GM18861 (cell line): ENCODE data around the gene TNNT2.

Experiments
- ATAC-seq: cut with Tn5 transposase; IDR thresholded peaks from one replicate; pipeline ENCODE4 v1.9.1; 2021; ENCODE audit not compliant: unreplicated experiment

Gene TNNT2

DNA sequence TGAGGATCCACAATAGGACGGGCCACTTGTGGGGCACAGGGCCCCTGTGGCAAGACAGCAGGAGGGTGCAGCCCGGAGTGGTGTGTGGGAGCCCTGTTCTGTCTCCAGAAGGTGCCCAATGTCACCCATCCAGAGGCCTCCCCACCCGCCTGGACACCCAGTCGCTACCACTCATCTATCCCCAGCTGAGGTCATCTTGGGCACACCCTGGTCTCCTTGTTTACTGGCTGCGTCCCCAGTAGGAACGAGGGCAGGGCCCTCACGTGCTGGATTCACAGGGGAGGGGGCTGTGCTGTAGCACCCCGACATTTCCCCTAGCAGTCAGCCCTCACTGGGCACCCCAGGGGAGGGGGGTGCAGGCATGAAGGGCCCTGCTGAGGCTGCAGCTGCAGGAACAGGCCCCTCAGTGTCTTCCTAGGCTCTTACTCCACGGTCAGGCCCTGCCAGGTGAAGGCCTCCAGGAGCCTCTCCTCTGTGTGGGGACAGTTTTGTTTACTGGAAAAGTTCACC, 2.3 kb upstream of the TNNT2 start:
- ATAC-seq = no peak

DNA sequence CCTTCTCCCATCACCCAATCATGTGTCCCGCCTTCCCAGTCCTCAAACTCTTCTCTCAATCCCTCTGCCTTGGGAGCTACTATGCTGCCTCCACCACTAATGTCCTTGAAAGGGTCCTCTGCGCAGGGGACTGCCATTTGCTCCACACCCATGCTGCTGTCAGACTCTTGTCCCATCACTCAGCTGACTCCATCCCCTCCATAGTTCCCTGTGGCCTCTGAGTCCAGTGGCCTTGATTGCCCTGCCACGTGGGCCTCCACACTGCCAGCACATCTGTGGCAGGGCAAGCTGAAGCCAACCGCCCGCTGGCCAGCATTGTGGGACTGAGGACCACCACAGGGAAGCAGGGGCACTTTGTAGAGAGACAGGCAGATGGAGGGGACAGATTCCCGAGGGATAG, 1.3 kb upstream of the TNNT2 start:
- ATAC-seq = no peak

DNA sequence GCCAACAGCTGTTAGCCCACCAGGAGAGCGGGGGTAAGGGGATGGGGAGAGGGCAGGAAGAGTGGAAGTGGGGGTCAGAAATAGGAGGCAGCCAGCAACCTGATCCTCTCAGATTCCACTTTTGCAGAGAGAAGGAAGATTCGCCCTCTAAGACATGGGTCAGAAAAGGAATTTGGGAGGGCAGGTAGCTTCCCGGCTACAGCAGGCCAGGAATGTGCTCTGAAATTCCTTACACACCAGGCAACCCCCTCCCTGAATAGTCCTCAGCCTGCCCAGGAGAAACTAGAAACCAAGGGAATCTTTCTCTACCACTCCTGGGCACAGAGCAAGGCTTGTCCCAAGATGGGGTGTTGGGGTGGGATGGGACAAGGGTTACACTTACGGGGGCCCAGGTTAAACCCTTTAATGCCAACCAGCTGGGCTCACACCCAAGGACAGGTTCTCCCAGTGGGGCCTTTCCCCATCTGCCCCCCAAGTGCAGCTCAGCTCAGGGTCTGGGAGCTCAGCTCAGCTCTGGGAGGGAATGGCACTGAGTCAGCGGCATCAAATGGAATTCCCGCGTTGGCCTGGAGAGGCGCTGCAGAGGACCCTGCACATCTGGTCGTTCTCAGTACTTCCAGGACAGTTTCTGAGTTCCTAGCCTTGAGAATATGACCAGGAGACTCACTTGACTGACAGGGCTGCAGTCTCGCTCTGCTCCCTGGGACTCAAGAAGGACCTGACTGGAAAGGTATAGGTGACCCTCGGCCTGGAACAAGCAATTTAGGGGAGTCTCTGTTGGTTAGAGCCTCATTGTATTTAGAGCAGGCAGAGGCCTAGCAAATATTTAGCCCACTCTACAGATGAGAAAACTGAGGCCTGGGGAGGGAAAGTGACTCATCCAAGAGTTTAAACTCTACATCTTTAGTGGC, 761 bp downstream of the TNNT2 start:
- ATAC-seq = no peak

DNA sequence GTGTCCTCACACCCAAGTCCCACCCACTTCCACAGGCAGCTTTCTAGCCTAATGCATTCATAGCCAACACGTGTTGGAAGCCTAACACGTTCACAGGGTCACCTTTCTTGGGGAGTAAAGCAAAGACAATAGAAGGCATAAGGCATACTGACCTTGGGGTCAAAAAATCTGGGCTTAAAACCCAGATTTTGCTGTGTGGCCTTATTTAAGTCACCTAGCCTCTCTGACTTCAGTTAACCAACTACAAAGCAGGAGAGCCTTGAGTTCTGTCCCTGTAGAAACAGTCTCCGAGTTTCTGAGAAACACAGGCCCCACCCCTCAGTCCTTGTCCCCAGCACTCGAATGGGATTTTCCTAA, 1.4 kb downstream of the TNNT2 start:
- ATAC-seq = no peak

DNA sequence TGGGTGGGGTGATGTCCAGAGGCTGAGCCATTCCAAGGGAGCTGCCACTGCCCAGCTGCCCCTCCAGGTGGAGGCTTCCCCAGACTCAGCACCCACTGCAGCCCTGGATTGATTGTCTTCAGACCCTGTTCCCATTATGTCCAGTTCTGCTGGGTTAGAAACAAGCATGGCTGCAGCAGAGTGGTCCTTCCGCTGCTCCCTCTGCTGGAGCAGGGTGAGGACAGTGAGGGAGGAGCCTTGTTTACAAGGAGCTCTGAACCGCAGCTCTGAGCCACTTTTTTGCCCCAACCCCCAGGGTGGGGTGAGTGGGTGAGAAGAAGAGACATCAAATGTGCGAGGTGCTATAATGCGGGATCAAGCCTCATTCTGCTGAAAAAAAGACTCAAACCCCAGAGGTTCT, 2.3 kb downstream of the TNNT2 start:
- no peak for ATAC-seq

DNA sequence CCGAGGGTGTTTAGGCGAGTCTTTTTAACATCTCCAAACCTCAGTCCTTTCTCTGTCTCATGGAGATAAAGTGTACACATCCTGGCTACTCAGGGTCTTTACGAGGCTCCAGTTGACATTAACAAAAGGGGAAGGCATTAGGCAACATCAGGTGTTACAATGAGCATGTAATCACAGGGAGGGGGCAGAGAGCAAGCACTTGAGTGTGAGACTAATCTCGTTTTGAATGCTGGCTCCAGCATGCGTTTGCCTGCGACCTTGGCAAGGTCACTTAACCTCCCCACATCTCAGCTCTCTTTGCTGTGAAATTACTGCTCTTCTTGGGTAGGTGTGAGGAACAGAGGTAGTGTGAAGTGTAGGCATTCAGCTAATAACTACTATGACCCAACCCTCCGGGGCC, 3.1 kb downstream of the TNNT2 start:
- no peak for ATAC-seq

DNA sequence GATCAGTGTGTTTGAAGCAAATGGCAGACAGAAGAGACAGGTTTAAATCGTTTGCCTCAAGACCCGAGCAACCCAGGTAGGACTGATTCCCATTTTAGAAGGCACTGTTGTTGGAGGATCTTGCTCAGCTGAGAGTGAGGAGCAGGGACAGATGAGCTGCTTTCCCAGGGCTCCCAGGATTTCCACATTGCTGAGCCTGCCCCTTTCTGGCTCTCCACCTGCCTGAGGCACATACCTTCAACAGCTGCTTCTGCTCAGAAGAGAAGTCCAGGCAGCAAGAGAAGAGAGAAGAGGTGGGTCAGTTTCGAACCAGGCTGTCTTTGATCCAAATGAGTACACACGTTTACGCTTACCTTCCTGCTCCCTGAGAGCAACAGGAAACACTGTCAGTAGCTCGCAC, 5.7 kb downstream of the TNNT2 start:
- no peak for ATAC-seq

DNA sequence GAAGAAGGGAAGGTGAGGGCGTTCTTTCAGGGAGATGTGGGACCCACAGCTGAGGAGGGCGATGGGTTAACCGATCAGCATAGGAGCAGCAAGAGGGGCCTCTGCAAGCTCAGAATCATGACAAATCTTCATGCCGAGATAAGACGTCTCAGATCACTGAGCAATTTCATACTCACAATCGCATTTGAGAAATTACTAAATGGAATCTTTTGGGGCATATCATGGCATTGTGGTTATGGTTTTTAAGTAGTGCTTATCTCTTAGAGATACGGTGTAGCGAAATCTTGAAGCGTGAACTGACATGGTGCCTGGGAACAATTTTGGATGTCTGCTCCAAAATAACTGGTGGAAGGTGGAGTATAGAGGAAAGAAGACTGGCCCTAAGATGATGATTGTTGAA, 6.2 kb downstream of the TNNT2 start:
- no peak for ATAC-seq

DNA sequence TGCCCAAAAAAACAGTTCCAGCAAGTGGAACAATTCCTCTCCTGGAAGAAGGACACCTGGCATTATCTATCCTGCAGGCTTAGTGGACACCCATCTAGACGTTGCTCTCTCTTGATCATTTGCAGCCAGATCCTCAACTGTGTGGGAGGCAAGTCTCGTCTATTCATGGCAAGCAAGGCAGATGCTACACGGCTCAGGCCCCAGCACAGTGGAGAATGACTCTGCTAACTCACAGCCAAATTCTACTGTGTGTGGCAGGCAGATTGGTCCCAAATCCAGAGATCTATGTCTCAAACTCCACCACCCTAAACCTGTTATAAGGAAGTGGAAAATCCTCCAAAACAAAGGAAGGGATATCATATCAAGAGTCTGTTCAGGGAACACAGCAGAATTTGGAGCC, 7.0 kb downstream of the TNNT2 start:
- ATAC-seq = no peak

DNA sequence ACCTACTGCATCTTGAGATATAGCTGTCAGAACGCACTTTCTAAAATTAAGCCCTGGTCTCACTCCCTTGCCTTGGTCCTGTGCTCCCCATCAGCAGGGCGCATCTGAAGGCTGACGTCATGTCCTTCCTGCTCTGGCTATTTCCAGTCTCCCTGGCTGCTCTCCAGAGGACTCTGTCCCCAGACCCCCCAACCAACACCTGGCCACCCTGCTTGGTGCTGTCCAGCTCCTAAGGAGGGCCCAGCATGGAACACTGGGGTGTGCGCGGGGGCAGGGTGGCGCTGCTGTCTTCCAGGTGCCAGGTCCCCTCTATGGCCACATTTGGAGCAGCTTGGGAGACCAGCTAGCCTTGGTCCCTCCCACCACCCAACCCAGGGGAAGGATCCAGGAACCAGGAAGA, 8.3 kb downstream of the TNNT2 start:
- no peak for ATAC-seq

DNA sequence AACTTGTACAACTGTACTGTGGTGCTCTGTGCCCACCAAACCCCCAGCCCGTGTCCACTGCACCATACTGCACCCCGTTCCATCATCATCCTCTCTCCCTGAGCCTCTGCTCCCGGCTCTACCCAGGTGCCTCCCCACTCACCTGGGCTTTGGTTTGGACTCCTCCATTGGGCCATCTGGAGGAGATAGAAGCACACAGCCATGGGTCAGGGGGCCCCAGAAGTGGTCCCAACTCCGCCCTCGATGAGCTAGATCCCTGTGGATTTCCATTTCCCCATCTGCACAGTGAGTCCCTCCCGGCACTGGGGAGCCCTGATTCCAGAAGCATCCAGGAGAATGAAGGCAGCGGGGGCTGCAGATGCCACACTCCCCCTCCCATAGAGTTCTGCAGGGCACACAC, 10.8 kb downstream of the TNNT2 start:
- no peak for ATAC-seq

DNA sequence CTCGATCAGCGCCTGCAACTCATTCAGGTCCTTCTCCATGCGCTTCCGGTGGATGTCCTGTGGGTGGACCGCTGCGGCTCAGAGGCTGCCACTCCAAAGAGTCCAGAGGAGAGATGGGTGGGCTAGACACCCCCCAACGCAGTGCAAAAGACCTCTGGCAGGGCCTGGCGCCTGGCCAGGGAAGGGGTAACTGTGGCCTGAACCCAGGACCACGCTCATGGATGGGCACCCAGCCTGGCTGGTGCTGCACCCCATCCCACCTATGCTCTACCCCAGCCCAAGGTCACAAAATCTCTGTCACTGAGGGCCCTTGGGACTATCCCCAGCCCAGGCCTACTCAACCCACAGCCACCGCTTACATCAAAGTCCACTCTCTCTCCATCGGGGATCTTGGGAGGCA, 12.2 kb downstream of the TNNT2 start:
- ATAC-seq = no peak

DNA sequence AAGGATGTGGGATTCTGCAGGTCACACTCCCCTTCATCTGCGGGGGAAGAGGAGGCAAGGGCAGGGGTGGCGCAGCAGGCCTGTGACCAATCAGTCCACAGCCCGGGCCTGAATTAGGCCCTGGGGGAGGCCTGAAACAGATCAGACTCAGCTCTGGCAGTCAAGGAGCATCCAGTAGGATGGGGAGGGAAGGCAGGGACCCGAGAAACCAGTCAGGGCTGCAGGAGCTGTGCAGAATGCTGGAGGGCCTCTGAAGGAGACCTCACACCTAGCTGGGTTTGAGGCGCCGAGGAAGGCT, 12.7 kb downstream of the TNNT2 start:
- no peak for ATAC-seq

DNA sequence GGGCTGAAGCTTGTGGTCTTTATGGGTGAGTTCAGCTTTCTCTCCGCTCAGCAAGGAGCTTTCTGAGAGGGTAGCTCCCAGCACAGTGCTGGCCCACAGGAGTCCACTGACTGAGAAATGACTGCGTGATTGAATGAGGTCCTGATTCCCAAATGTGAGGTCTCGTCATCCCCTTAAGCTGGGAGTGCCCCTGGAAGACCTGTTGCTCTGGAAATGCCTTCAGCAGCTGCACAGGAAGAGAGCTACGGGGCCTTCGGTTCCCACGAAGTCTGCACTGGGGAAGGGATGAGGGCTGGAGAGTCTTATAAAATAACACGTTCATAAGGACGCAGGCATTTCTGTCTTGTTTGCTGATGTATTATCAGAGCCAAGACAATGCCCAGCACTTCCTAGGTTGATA, 14.0 kb downstream of the TNNT2 start:
- ATAC-seq = no peak

DNA sequence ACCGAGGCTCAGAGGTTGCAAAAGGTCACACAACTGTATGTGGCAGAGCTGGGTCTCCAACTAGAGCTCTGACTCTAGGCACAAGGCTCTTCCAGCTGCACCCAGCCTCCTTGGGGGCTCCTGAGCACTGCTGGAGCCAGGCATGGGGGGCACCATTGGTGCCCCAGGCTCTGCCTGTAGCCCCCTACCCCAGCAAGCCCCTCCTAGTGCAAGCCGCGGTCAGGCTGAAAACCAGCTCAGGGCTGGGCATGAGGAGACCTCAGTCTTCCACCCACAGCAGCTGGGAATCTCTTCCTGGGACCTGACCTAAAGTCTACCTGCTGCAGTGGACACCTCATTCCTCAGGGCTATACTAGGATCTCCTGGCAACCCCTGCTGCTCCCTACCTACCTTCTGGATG, 14.6 kb downstream of the TNNT2 start:
- no peak for ATAC-seq

DNA sequence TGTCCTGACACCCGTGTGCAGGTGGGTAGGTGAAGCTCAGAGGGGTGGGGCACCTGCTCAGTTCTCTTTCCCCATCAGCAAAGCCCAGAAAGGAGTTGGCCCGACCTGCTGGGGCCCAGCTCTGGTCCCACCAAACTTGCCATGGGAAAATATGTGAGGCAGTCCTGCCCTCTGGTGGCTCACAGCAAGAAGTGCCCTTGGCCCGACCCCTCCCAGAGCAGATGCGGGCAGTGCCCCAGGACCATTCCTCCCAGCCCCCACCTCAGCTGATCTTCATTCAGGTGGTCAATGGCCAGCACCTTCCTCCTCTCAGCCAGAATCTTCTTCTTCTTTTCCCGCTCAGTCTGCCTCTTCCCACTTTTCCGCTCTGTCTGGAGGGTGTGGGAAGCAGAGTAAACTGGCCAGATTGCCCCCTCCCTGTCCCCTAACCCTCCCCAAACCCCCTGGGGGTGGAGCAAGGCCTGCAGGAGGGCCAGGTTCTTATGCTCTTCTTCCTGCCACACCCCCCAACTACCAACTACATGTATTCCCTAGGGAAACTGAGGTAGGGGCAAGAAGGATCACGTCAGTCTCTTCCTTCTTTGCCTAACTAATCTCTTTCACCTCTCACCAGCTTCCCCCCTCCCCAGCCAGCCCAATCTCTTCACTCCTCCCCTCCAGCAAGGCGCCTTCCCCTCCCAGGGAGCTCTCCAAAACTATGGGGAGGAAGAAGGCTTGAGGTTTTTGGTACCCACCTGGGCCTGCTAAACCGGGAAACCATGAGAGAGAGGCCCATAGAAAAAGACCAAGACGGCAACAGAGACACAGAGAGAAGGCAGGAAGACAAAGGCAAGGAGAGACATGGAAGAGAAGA, 15.6 kb downstream of the TNNT2 start:
- ATAC-seq = no peak

DNA sequence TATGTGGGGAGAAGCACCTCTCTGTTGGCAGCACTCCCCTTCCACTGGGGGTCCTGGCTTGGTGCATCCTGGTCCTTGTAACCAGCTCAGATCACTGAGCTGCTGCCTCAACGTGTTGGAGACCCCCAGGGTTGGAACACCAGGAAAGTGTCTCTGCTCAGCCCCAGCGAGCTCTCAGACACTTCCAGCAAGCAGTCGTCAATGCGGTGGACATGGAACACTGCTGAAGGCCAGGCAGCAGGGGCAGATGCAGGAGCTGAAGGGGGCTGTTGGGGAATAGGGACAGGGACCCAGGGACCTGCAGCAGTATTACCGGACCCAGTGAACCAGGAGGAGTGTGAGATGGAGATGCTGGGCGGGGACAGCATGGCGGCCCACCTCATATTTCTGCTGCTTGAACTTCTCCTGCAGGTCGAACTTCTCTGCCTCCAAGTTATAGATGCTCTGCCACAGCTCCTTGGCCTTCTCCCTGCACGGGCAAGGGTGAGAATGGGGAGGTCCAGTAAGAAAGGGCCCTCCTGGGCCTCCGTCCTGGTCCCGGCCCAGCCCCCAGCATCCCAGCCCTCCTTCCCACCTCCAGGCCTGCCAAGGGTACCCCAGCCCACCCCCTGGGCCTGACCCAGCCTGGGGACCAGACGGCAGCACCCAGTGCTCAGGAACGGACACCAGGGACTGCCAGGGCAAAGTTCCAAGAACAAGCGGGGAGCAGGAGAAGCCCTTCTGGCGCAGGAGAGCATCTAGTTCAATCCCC, 16.4 kb downstream of the TNNT2 start:
- no peak for ATAC-seq

DNA sequence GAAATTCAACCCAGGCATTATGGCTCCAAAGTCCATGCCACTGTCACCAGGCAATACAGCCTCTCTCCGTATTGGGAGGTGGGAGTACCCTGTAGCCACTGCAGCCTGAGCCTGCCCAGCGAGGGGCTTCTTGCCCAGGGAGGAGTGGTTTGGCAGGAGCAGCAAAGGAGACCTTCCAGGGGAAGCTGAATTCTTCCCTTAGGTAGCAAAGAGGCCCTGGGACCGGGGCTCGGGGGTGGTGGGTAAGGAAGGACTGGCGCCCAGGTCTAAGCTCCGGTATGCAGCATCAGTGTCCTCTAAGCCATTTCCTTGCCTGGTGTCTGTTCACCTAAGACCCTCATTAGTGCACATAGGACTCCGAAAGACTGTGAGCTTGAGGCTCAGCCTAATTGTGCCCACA, 17.0 kb downstream of the TNNT2 start:
- ATAC-seq = no peak

DNA sequence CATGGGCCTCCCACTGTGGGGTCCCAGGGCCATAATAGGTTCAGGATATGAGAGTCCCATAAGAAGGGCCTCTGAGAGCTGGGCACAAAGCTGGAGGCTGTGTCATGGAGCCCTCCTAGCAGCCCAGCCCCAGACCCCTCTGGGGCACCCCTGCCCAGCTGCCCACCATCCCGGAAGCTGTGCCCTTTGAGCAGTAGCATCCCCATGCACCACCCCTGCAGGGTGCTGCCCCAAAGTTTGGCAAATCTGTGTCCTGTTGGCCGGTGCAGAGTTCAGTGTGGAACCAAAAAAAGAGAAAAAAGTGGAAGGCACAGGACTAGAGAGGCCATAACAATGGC, 17.6 kb downstream of the TNNT2 start:
- no peak for ATAC-seq

DNA sequence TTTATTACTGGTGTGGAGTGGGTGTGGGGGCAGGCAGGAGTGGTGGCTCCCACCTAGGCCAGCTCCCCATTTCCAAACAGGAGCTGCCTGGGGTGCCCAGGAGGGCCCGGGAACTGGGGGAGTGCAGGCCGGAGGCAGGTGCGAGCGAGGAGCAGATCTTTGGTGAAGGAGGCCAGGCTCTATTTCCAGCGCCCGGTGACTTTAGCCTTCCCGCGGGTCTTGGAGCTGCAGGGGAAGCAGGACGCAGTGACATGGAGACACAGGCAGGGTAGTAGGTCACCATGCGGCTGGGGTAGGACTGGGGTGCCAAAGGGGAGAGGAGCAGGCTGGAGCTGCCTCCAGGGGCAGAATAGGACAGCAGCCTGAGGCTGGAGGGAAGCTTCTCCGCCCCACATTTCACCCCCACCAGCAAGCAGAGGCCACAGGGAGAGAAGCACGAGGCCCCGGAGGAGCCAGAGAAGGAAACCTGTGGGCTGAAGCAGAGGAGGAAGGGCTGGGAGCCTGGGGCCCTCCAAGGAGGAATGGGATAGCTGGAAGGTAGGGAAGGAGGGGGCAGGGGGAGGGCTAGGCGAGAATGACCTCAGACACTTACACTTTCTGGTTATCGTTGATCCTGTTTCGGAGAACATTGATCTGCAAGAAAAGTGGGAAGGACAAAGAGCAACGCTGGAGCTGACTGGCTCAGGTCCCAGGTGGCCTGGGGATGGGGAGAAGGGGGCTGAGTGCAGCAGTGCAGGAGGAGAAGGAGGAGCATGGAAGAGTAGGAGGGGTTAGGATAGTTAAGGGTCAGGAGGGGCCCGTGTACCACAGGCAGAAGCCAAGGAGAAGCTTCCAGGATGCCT, 18.2 kb downstream of the TNNT2 start:
- ATAC-seq = no peak

DNA sequence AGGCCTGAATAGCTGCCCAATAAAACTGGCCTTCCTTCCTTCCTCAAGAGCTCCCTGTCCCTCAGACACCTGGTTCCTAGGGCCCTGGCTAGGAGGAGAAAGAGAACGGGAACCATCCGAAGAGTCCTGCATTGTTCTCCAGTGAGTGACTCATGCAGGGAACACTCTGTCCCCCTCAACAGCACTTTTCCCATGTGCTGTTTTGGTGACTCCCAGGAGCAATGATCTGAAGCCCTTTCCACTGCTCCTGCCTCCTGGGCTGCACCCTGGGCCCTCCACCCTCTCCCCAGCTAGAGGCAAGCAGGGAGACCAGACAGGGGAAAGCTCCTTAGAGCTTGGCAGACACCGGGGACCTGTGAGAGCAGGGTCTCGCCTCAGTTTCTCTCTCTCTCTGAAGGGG, 18.9 kb downstream of the TNNT2 start:
- no peak for ATAC-seq
